GM18502 (cell line): Measurements from ENCODE around the gene MAP3K13.

Experiments used
- ATAC-seq: cut with Tn5 transposase; IDR thresholded peaks from one replicate; pipeline ENCODE4 v1.9.1; 2021; ENCODE audit warnings: mild to moderate bottlenecking; ENCODE audit not compliant: unreplicated experiment, poor library complexity

MAP3K13 gene, protein sequence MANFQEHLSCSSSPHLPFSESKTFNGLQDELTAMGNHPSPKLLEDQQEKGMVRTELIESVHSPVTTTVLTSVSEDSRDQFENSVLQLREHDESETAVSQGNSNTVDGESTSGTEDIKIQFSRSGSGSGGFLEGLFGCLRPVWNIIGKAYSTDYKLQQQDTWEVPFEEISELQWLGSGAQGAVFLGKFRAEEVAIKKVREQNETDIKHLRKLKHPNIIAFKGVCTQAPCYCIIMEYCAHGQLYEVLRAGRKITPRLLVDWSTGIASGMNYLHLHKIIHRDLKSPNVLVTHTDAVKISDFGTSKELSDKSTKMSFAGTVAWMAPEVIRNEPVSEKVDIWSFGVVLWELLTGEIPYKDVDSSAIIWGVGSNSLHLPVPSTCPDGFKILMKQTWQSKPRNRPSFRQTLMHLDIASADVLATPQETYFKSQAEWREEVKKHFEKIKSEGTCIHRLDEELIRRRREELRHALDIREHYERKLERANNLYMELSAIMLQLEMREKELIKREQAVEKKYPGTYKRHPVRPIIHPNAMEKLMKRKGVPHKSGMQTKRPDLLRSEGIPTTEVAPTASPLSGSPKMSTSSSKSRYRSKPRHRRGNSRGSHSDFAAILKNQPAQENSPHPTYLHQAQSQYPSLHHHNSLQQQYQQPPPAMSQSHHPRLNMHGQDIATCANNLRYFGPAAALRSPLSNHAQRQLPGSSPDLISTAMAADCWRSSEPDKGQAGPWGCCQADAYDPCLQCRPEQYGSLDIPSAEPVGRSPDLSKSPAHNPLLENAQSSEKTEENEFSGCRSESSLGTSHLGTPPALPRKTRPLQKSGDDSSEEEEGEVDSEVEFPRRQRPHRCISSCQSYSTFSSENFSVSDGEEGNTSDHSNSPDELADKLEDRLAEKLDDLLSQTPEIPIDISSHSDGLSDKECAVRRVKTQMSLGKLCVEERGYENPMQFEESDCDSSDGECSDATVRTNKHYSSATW

DNA sequence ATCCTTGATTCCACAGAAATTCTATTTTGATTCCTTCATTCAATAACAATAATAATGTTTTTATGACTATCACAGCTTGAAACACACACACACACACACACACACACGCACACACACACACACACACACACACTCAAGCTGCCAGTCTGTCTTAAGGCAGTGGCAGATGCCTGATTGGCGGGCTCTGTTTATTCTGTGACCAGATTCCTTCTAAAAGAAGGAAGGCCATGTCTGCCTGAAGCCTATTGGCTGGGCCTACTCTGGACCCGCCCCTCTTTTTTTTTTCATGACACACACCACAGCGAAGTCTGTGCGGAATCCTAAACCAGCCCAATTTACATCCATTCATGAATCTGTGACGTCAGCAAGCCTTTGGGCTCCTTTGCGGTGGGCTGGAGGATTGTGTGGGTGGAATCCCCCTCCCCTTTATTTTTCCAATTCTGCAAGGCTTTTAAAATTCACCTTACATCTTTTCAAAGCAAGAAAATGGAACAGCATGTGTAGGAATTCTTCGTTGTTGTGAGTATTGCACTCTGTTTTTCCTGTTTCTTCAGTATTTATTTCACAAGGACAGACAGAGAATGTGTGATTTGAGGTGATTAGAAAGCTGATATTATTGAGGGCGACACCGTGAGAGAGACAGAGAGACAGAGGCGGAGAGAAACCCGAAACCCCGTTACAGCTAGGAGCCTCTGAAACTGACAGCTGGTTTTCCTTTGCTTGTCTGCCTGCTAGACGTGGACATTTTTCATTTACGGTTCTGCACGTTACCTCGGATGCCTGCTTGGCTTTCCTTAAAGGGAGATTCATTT is at the start of gene MAP3K13:
MAP3K13 (plus strand) TSS at position 287 of the 812 bp plus-strand sequence. CDS start 65,446 bp downstream, outside the sequence.
- peak; percentile 96 for ATAC-seq

DNA sequence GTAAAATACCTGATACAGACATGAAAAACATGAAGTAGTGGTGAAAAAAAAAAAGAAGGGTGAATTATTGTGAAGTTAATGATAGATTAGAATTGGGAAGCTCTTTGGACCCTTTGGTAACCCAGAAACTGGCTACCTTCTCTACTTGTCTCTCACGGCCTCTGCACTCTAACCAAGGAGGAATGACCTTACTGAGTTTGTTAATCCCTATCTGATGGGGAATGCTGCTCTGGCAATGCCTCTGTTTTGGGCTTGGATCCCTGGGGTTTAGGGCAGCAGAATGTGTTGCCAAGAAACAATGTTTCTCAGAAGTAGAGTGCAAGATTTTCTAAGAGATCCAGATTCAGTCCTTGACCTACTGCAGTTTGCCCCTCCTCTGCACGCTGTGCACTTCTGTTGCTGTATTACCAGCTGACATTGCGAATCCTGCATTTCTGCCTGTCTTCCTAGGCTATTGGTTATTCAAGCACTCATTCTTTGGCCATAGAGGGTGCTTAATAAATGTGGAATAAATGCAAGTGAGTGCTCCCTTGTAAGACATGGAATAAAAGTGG is 49.2 kb upstream of the MAP3K13 start:
- no peak for ATAC-seq

DNA sequence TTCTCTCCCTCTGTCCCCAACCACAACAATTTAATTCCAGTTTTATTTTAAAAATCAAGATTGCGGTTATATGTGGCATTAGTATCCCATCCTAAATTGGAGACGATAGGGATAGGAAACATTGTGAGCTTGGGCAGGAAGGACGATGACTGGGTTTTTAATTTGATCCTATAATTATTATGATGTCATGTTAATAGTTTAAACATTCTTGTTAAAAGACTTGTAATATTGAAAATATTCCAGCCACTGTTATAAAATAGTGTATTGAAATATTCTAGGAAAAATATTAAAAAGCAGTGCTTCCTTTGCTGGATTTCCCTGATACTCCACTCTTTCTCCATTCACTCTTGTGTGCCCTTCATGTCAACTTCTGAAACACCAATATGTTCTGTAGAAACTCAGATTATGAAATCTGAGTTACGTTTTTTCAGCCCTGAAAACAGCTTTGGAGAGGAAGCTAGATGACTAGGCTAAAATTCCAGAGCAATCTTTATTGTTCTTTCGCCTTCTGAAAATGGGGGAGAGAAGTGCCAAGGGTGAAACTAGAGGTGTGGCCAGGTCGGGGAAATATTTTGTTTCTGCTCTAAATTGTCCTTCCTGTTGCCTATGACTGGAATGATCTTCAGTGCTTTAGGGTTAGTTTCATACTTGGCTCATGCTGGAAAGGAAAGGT is 46.1 kb upstream of the MAP3K13 start:
- ATAC-seq = no peak

DNA sequence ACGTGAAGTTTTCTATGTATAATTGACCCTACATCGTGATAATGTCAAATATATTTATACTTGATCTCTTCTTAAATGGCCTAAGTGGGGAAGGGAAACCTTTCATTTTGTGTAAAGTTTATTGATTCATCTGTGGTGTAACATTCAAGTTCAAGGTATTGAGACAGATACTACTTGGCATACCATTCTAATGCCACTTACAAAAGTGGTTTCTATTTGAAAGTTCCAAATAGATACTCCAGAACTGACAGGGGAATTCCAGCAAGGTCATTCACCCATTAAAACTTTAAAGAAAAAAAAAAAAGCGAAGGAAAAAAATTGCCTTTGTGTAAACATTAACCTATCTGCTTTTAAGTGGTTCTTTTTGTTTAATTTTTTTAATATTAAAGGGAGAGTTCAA is 45.3 kb upstream of the MAP3K13 start:
- ATAC-seq = no peak

DNA sequence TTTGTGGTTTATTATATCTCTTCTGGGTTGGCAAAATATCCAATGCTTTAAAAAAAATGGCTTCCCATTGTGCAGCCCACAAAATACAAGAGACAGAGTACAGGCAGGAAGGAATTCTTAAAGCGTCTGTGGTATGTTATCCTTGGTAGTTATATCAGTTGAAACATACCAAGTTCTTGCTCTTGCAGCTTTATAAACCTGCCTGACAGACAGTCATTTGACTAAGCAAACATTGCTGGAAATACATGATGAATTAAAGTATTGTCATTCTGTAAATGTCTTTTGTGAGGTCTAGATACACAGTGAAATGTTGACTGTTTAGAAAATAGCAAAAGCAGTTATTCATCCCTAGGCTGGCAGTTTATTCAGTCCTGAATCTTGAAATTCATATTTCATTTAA is 44.8 kb upstream of the MAP3K13 start:
- no peak for ATAC-seq

DNA sequence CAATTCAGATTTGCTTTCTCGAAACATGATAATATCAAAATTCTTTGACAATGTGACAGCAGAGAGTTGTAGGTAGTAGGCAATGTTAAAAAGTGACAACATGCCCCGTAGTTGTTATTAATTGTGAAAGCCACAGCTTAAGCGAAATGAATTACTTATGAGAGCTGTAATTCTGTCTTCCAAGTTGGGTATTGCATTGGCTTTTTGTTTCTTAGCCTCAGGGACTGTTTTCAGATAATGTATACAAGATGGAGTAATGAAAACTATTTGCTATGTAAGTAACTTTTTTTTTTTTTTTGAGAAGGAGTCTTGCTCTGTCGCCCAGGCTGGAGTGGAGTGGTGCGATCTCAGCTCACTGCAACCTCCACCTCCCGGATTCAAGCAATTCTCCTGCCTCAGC is 43.1 kb upstream of the MAP3K13 start:
- no peak for ATAC-seq

DNA sequence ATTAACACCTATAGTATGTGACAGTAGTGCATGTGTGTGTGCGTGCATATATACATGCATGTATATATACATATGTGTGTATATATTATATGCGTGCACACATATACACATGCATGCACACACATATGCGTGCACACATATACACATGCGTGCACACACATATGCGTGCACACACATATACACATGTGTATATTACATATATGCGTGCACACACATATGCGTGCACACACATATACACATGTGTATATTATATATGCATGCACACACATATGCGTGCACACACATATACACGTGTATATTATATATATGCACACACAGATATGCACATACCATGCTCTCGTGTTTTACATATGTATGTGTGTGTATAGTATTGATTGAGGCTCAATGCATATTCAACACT is 42.0 kb upstream of the MAP3K13 start:
- ATAC-seq = no peak

DNA sequence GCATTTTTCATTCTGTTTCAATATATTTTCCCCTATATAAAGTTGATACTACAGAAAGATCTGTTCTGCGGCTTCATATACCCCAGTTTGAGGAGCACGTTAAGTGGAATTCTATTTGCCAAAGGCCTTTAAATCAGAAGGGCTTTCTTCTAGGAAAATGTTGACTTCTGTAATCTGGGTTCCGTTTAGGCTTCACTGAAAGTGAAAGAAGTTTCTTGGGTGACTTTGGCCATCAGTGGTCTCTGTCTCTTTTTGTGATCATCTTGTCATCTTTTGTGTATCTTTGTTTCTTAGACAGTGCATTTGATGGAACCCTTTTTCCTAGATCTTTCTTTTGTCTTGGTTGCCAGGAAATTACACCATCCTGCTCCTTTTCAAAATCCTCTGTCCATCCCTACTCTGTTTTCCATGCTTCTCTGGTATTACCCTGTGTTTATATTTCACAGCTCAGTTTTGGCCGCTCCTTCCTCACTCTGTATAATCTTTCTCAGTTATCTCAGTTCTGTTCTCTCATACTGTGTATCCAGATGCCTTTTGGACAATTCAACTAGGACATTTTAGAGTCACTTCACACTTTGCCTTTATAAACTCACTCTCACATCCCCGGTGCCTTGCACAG is 40.7 kb upstream of the MAP3K13 start:
- ATAC-seq = no peak

DNA sequence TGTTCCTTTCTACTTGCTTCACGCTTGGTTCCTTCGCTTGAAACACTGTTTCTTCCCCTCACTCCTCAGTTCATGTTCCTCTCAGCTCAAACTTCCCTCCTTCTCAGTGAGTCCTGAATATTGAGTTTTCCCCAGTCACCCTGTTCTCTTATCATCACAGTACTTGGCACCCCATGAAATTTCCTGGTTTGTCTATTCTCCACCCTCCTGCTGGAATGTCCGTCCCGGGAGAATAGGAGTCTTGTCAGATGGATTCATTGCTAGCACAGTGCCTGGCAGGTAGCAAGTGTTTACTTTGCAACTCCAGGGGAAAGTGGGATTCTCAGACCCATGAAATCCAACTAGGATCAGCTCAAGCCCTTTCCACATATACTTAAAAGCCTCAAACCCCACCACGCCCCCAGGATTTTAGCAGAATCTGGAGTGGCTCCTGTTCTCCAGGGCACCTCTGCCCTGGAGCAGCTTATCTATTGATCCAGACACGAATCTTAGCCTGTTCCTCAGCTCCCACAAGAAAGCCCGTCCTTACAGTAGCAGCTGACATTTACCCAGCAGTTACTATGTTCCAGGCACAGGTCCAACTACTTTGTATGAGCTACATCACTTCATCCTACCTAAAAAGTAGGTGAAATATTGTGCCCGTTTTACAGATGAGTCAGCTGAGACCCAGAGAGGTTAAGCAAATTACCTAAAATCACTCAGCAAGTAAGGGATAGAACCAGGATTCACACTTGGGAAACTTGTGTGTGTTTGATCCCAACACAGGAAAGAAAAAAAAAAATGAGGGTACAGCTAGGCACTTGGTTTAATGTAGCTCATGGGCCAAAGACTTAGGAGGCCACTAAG is 36.8 kb upstream of the MAP3K13 start:
- no peak for ATAC-seq

DNA sequence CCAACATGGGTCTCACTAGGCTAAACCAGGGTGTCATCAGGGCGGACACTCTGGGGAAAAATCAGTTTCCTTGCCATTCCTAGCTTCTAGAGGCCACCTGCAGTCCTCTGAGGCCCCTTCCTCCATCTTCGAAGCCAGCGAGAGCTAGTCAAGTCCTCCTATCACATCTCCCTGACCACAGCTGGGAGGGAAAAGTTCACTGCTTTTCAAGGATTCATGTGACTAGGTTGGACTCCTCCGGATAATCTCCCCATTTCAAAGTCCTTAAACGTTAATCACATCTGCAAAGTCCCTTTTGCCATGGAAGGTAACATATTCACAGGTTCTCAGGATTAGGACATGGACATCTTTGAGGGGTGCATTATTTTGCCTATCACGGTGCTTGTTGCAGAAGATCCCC is 35.9 kb upstream of the MAP3K13 start:
- no peak for ATAC-seq

DNA sequence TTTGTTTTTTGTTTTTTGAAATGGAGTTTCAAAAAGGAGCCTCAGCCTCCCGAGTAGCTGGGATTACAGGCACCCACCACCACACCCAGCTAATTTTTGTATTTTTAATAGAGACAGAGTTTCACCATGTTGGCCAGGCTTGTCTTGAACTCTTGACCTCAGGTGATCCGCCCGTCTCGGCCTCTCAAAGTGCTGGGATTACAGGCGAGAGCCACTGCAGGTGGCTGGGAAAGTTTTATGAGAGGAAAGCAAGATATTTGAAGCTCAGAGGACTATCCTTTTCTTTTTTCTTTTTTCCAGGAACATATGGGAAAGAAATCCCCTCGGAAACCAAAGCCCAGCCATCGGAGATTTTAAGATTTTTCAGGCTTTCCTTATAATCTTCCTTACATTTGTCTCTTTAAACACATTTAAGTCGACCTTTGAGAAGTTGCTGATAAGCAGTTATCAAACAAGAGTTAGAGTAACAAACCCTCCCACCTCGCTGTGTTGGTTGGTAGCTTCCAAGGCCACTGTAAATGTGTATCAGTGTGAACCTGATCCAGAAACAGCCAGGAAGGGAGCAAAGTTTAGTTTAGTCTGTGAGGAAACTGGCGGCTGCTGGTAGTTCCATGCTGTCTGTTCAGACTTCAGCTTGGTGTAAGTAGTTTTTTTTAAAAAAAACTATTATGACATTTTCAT is 34.5 kb upstream of the MAP3K13 start:
- ATAC-seq = no peak

DNA sequence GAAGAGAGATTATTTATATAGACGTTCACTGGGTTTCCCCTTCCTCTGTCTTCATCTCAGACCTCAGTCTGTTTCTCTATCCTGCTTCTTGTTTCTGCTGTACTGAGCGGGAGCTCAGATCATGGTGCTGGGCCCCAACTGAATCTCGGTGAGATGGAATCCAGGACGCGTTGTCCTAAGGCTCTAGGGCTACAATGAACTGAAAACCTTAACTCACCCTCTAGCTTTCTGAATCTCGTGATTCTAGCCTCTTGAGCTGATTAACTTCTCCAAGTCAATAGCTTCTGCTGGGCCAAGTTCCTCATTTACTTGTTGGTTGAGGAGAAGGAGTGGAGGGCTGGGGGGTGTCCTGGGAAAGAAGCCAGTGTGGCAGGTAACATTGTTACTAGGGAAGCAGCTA is 32.7 kb upstream of the MAP3K13 start:
- ATAC-seq = no peak

DNA sequence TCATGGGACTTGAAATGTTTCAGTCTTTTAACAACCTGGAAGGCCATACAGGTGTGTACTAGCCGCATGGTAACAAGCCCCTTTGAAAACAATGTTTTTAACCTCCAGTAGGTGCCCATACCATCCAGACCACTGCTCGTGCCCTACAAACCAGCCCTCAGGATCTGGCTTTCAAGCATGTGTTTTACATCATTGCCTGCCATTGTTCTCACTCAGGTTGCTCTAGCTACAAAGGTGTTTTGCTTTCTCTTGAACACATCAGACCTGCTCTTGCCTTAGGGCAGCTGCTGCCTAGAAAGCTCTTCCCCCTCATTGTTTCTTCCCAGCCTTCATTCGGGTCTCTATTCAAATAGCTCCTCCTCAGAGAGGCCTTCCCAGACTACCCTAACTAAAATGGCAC is 32.3 kb upstream of the MAP3K13 start:
- no peak for ATAC-seq

DNA sequence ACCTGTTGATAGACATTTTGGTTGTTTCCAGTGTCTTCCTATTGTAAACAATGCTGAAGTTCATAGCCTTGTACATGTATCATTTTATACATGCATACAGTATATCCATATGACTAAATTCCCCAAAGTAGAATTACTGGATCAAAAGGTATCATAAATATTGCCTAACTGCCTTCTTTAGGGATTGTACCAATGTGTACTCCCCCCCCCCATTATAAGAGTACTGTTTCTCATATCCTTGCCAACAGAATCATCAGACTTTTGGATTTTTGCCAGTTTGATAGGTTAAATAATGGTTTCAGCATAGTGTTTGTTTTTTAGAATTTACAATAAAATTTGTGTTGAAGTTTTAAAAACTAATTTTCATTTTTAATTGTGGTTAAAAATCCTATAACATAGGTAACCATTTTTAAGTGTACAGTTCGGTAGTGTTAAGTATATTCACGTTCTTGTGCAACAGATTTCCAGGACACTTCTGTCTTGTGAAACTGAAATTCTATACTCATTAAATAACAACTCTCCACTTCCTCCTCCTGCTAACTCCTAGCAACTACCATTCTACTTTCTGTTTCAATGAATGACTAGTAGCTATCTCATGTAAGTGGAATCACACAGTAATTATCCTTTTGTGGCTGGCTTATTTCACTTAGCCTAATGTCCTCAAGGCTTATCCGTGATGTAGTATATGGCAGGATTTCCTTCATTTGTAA is 30.8 kb upstream of the MAP3K13 start:
- ATAC-seq = peak; percentile 96

DNA sequence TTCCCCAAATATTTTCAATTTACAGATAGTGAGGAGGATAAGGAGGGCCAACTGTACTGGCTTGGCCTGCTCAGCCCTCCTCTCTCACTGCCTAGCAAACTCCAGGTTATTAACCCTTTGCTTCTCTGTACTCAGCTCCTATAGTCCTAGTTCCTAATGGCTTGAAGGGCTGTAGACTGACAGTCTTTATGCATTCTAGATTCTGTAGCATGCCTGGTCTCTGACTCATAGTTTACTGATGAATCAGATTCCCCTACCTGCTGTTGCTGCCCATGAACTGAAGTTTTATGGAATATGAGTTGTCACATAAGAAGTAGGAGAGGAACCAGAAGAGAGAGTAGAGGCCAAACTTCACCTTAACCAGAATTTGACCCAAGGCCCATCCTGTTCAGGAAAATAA is 27.1 kb upstream of the MAP3K13 start:
- no peak for ATAC-seq

DNA sequence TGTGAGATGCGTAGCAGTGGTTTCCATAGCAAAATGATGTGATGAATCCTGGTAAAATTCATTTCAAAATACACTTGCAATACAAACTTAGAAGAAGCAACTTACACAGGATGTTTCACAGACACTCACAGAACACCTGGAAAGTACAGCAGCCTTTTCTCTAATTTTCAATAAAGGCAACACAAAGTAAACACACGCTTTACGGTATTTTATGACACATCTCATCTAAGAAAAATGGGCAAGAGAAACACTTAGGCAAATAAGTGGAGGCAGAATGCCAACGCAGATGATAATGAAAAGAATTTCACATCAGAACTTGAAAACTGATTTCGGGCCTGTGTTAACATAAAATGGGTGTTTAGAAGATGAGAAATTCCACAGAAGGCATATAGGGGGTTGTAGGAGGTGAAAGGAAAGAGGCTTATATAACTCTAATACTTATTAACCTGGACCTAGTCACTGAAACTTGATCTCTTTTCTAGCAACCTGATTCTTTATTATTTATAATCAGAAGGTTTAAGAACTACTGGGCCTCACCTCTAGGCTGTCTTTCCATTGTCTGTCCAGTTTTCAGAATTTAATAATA is 25.6 kb upstream of the MAP3K13 start:
- ATAC-seq = no peak

DNA sequence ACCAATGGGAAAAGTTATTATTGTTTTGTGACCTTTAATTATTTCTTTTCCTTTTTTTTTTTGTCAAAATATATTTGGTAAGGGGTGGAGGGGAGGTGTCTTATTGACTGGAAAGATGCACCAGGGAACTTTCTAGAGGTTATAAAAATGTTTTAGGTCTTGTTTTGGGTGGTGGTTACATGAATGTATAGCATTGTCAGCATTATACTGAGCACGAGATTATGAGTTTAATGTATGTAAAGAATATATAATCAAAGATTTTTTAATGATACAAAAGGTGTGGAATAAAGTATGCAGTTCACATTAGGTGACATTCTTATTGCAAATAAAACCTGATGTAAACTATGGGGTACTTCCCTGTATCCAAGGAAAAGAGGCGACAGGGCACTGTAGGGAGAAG is 23.0 kb upstream of the MAP3K13 start:
- ATAC-seq = no peak
